GM18526 (cell line): Measurements from ENCODE around the gene ACADS.

Experiments
- POLR2A ChIP-seq: IDR thresholded peaks from 3 replicates; pipeline ENCODE4 v1.6.1; 2011; ENCODE audit not compliant: insufficient read length; ENCODE audit errors: extremely low read depth

Gene ACADS

DNA sequence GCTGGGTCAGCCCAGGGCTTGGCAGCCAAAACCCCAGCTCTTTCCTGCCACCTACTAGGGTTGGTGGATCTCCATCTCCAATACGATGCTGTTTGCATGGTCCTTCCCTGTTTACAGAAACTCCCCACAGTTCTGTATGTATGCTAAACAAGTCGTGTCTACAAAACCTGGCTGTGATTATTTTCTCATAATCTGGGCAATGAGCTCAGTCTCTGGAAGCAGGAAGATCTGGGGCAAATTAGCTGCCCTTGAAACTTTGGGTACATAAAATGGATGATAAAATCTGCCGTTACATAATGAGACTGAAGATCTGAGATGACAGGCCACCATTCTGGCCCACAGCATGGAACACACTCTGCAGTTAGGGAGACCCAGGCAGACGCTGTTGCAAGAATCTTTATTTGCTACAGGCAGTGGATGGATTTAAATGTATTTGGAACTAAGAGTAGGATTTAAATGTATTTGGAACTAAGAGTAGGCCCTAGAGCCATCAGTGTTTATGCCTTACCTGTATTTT, 31.7 kb downstream of the ACADS start:
- TF ChIP-seq POLR2A = no peak

- no peak for TF ChIP-seq POLR2A
These were observed 32.3 kb downstream of the ACADS start for GRCh38 chr12:120757949-120758348.

DNA sequence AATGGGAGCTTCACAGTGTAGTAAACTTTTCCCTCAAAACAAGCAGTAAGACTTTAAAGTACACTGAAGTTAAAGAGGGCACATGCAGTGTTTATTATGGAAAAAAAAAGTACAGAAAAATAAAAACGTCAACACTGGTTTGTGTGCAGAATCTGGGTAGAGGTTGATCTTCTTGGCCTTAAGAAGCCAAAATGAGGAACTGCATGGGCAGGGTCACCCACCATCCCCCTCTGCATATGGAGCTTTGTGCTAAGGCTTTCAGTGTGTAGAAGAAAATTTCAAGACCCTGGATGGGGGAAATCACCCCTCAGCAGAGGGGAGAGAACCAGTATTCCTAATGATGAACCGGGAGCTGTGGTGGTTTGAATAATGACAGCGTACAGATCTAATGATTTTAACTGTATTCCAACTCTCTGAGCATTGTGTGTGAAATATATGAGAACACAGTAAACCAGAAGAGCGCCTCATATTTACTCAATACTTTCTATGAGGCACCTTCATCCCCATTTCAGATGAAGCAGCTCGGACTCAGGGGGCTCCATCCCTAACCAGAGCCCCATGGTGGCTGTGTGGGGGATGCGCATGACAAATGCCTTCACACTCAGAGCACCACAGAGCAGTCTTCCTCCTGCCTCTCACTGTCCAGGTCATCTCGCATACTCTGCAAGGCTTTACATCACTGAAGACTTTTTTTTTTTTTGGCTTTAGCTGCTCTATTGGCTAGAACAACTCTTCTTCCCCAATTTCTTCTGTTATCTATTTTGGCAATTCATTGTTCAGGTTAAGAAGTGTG, 33.4 kb downstream of the ACADS start:
- no peak for TF ChIP-seq POLR2A

GRCh38 chr12:120759591-120760348, 34.1 kb downstream of the ACADS start:
- TF ChIP-seq POLR2A = no peak

- TF ChIP-seq POLR2A = no peak
These were observed 35.0 kb downstream of the ACADS start for GRCh38 chr12:120760349-120761254.

DNA sequence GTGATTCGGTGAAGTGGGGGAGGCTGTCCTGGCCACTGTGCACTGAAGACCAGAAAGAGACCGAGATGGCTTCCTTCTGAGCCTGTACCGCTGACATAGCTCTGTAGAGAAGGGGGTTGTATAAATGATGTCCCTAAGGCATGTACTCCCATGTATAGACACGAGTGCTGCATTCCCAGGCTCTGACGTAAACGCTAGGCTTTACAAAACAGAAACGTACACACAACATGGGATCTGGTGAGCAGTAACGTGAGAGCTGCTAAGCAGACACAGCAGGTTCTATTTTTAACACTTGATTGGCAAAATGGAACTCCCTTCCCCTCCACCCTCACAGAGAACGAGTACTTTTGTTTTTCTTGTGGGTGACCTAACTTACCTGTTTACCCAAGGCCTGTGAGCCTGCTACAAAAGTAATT, 35.9 kb downstream of the ACADS start:
- no peak for TF ChIP-seq POLR2A

DNA sequence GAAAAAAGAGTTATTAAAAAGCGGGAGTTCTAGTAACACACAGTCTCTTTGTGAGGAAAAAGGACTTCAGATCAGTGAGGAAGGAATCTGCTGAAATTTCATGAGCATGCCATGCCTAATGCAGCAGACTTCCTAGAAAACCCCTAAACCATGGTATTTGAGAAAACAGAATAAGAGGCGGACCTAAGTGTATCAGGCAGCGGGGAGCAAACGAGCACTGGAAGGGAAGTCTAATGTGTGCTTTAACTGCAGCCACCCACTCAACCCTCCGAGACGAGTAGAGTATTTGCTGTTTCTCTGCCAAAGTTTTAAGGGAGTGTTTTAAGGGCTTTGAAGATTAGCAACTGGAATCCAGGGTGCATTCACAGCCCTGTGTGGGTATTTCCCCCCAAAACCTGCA, 36.5 kb downstream of the ACADS start:
- no peak for TF ChIP-seq POLR2A

DNA sequence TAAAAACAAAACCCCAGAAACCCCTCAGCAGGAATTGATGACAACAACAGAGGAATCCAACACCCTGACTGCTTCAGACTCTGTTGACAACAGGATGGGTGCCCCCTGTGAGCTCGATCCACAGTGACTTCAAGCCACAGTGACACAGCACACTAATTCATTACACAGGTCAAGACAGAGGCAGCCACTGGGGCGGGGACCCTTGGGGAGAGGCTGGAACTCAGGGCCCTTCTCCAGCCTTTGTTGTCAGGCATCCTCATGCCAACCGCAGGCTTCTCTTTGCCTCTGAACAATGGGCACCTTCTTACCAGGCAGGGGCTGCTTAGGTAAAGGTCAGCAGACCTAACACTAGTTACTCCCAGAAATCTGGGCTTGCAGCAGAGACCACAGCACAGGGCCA, 37.6 kb downstream of the ACADS start:
- TF ChIP-seq POLR2A = no peak

GRCh38 chr12:120764816-120765215, 39.2 kb downstream of the ACADS start:
- TF ChIP-seq POLR2A = no peak

DNA sequence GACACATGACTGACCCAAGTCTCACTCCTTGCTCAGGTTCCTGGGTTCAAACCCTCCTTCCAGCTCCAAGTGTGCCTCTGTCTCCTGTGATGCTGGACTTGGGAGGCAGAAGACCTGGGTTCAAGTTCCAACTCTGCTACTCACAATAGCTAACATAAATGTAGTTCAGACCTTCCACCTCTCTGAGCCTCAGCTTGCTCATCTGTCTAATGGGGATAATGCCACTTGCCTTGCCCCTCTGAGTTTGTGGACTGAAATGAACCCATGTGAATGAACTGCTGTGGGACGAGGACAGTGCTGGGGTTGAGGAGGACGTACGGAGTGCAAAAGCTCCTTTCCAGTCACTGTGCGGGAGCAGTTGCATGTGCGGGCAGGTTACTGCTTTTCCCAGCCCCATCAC, 40.9 kb downstream of the ACADS start:
- no peak for TF ChIP-seq POLR2A

GRCh38 chr12:120767071-120768024, 41.7 kb downstream of the ACADS start:
- no peak for TF ChIP-seq POLR2A

DNA sequence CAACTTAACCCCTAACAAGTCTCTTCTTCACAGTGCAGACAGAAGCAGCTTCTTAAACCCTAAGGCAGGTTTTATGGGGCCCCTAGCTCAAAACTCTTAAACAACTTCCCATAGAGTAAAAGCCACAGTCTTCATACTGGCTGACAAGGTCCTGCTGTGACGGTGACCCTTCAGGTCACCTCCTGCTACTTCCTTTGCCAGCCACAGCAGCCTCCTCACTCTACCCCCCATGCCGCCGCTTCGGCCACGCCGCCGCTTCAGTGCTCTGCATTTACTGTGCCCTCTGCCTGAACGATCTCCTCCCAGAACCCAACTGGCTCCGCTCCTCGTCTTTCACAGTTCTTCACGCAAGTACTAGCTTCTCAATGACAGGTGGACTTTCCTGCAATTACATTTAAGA, 45.5 kb downstream of the ACADS start:
- no peak for TF ChIP-seq POLR2A

DNA sequence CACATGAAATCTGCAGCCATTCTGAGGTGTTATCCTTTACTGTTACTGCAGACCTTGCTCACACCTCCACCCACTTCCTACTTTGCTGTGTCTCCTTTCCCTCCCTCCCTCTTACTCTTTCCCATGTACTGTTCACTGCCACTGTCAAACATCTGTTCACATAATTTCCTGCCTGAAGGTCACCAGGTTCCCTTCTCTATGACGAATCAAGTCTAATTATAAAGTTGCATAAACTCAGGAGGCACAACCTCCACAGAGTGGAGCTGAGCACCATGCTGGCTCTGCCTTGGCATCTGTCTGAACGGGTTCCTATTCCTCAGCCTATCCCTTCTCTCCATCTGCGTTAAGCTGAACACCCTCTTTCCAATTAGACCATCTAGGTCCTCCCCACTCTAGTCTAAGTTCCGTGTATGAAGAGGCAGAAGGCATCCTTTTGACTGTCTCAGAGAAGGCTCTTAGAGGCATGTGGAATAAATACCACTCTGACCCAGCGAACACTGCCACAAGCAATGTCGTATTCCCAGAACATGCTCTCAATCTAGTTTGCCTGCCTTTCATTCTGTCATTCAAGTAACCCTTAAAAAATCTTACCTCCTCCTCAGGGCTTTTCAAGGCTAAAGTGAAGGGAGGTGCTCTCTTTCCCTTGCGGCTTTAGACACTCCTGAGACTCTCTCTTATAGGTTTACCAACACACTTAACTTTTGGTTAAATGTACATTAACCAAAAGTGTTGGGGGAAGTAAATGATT, 48.7 kb downstream of the ACADS start:
- TF ChIP-seq POLR2A = no peak
